Colonic mucosa (tissue), 4 donors: ENCODE results near the gene DCBLD2. TPM values are rescaled to one million over a fixed set of nuclear protein-coding genes. Genes with fewer than 3 reads are reported as not detected.

Experiments
- DNase-seq: peaks from one replicate; pipeline ENCODE4 v3.0.0-alpha.2; 2020
- H3K27ac ChIP-seq: fragments of 200-600 bp; one replicate; pipeline ENCODE4 v1.8.0; 2021
- H3K27me3 ChIP-seq: fragments of 200-600 bp; one replicate; pipeline ENCODE4 v1.8.0; 2021
- H3K36me3 ChIP-seq: fragments of 200-600 bp; one replicate; pipeline ENCODE4 v1.8.0; 2021
- H3K4me1 ChIP-seq: fragments of 200-600 bp; one replicate; pipeline ENCODE4 v1.8.0; 2021; ENCODE audit warnings: mild to moderate bottlenecking
- H3K4me3 ChIP-seq: fragments of 200-600 bp; one replicate; pipeline ENCODE4 v1.8.0; 2021
- H3K9ac ChIP-seq, 2 donors: one replicate each; pipeline ENCODE4 v1.7.0; 2013; ENCODE audit warnings: control low read depth in 2 of 2, low read depth in 2 of 2, low read length in 2 of 2
- H3K9me3 ChIP-seq: fragments of 200-600 bp; one replicate; pipeline ENCODE4 v1.8.0; 2021
- intact Hi-C: fragments of 100-400 bp; cut with DNase I; formaldehyde crosslinking; loops from one replicate; pipeline ENCODE4 v1.14.1; 2022
- total RNA-seq, 2 donors: library from RNA; stranded (reverse); fragmentation: NEBNext Ultra II Directional in 1 of 2; extraction: Animal tissue kit (Norgen Biotek cat#: 25700) in 1 of 2; gene quantifications; one replicate each; pipeline ENCODE4 v1.2.1, GENCODE V29; 2021
- TF ChIP-seq, protein P1 (sequence below): fragments of 200-600 bp; IDR thresholded peaks from one replicate; pipeline ENCODE4 v1.8.0; 2022; ENCODE audit warnings: antibody characterized with exemption, mild to moderate bottlenecking
- donor health status: healthy.
- donor health status: DM: no; HTN: no; CAD: no.
- donor health status: DM: no; HTN: no; CAD: no.

DCBLD2 gene
- total RNA-seq, 2 donors from 2014 or later: 12.8 to 13.0 TPM

DNA sequence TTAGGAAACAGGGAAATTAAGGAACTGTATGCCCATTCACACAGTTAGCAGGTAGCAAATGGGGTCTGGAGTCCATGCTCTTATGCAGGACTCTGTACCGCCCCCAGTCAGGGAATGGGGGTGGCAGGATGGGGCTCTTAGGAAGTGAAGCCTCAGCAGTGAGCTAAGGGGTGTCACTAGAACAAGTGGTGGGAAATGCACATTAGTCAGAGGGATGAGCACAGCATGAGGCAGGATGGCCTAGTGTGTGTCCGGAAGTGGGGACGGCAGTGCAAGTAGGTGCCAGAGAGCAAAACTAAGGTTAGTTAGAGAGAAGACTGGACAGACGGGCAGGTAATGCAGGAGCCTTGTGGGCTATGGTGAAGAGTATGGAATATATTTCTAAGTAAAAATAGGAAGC, 77.7 kb downstream of the DCBLD2 start:
- no peaks in the 10 kb centered on the region for H3K9me3 ChIP-seq
- H3K27ac ChIP-seq: no peak overlapping the region
- no peak overlapping the region for H3K9ac ChIP-seq
- H3K27me3 ChIP-seq: no peaks in the 10 kb centered on the region
- H3K4me1 ChIP-seq: no peaks in the 10 kb centered on the region
- DNase-seq: no peak
- TF ChIP-seq, protein P1, sequence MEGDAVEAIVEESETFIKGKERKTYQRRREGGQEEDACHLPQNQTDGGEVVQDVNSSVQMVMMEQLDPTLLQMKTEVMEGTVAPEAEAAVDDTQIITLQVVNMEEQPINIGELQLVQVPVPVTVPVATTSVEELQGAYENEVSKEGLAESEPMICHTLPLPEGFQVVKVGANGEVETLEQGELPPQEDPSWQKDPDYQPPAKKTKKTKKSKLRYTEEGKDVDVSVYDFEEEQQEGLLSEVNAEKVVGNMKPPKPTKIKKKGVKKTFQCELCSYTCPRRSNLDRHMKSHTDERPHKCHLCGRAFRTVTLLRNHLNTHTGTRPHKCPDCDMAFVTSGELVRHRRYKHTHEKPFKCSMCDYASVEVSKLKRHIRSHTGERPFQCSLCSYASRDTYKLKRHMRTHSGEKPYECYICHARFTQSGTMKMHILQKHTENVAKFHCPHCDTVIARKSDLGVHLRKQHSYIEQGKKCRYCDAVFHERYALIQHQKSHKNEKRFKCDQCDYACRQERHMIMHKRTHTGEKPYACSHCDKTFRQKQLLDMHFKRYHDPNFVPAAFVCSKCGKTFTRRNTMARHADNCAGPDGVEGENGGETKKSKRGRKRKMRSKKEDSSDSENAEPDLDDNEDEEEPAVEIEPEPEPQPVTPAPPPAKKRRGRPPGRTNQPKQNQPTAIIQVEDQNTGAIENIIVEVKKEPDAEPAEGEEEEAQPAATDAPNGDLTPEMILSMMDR: no peak
- intact Hi-C loops: no loop called here
- no peaks in the 10 kb centered on the region for H3K36me3 ChIP-seq
- no peak overlapping the region for H3K4me3 ChIP-seq

GRCh38 chr3:98821063-98821462, 80.4 kb downstream of the DCBLD2 start:
- Histone ChIP-seq H3K4me3 (no peak overlapping the region), H3K9ac (no peak overlapping the region), H3K36me3 (no peaks in the 10 kb centered on the region), H3K4me1 (no peaks in the 10 kb centered on the region), H3K27me3 (no peaks in the 10 kb centered on the region), H3K9me3 (no peaks in the 10 kb centered on the region), H3K27ac (no peak overlapping the region)
- intact Hi-C loops: no loop called here
- DNase-seq: no peak
- TF ChIP-seq, protein P1: no peak

DNA sequence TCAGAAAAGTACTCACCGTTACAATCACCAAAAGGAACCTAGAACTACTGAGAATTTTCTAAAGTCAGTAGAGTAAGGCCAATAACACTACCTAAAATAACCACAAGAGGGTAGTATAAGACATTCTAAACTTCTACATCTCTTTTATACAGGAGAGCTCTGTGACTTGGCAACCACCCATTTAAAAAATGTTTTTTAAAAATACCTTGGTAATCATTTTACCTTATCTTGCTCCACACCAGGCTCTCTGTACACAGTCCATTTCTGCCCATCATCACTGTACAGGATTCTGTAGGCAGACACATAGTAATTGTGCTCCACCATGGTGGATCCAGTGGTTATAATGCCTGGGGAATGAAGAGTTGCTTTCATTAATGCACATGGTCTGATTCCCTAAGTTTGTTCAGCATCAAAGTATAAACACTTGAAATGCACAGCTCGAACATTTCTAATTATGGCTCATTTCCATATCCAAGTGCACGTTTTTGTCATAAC, 83.9 kb downstream of the DCBLD2 start:
- no peak for DNase-seq
- peak overlapping the region in 1 of 2 donors; percentile 4 for H3K9ac ChIP-seq
- no peaks in the 10 kb centered on the region for H3K4me1 ChIP-seq
- no peaks in the 10 kb centered on the region for H3K36me3 ChIP-seq
- intact Hi-C loops: loop anchor here (2.0 to 10.0 kb wide), 3 partner anchors 175 to 483 kb away; no protein-coding TSS in a partner anchor
- no peaks in the 10 kb centered on the region for H3K27me3 ChIP-seq
- no peak overlapping the region for H3K27ac ChIP-seq
- no peak overlapping the region for H3K4me3 ChIP-seq
- H3K9me3 ChIP-seq: no peaks in the 10 kb centered on the region
- TF ChIP-seq, protein P1: peak; percentile 79

- intact Hi-C loops: loop anchor here (5.0 to 10.0 kb wide), 3 partner anchors 213 to 480 kb away; no protein-coding TSS in a partner anchor
- no peaks in the 10 kb centered on the region for H3K9me3 ChIP-seq
- H3K27me3 ChIP-seq: no peaks in the 10 kb centered on the region
- H3K4me1 ChIP-seq: no peaks in the 10 kb centered on the region
- no peaks in the 10 kb centered on the region for H3K36me3 ChIP-seq
- H3K4me3 ChIP-seq: no peak overlapping the region
- DNase-seq: no peak
- no peak overlapping the region for H3K27ac ChIP-seq
- TF ChIP-seq, protein P1: no peak
- H3K9ac ChIP-seq: no peak overlapping the region
Measured at GRCh38 chr3:98814817-98815420, 86.6 kb downstream of the DCBLD2 start.

DNA sequence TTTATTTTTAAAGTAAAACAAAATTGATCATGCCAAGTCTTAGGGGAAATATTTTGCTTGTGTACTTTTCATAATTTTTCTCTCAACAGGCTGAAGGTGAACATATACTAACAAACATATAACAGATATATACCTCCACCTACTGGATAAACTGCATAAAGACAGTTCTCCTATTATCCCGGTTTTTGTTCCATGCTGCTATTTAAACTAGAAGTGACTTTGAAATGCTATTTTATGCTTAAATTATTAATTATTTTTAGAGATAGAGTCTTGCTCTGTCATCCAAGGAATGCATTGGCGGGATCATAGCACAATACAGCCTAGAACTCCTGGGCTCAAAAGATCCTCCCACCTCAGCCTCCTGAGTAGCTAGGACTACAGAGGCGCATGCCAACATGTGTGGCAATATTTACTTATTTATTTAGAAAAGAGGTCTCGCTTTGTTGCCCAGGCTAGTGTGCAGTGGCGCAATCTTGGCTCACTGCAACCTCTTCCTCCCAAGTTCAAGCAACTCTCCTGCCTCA, 88.6 kb downstream of the DCBLD2 start:
- H3K9ac ChIP-seq: no peak overlapping the region
- no peaks in the 10 kb centered on the region for H3K4me1 ChIP-seq
- H3K4me3 ChIP-seq: no peak overlapping the region
- TF ChIP-seq, protein P1: peak; percentile 56
- H3K36me3 ChIP-seq: no peaks in the 10 kb centered on the region
- no peaks in the 10 kb centered on the region for H3K27me3 ChIP-seq
- H3K27ac ChIP-seq: no peak overlapping the region
- intact Hi-C loops: loop anchor here (5.0 to 10.0 kb wide), 2 partner anchors 211 to 478 kb away; no protein-coding TSS in a partner anchor
- H3K9me3 ChIP-seq: no peaks in the 10 kb centered on the region
- no peak for DNase-seq
